H1 (cell line): Measurements from ENCODE around the gene VIM. TPM values are rescaled to one million over a fixed set of nuclear protein-coding genes. Genes with fewer than 3 reads are reported as not detected.

ENCODE experiments used
- CTCF ChIA-PET: fragments of 300-600 bp; sonication (Branson Sonifier 250); formaldehyde crosslinking; loops from one replicate; lab custom pipeline; 2021; ENCODE audit not compliant: partially characterized antibody; lab: Charles Lee
- POLR2A ChIA-PET: fragments of 300-600 bp; sonication (Branson Sonifier 250); formaldehyde crosslinking; loops from one replicate; lab custom pipeline; 2021; ENCODE audit warnings: inconsistent platforms; ENCODE audit not compliant: partially characterized antibody; lab: Charles Lee
- DNase-seq, 2 experiments: peaks; one replicate each; pipeline versions ENCODE4 v3.0.0 to v3.0.0-alpha.2; 2010 to 2022; ENCODE audit warnings: low spot score in 2 of 2, low read depth in 1 of 2, mixed read lengths in 1 of 2
- FAIRE-seq: peaks from 2 replicates; lab custom pipeline; 2011; peaks lifted over from hg19 to GRCh38; lab: Jason Lieb, UNC
- H2AFZ ChIP-seq: 2 replicates; pipeline ENCODE4 v1.8.1; 2012; ENCODE audit warnings: low read length, inconsistent platforms
- H2AK5ac ChIP-seq: 2 replicates; pipeline ENCODE4 v1.6.1; 2013; ENCODE audit warnings: low read depth, low read length
- H2BK120ac ChIP-seq: replicated peaks from 2 replicates; pipeline ENCODE3; 2013; ENCODE audit warnings: low read depth, low read length, inconsistent platforms
- H2BK12ac ChIP-seq: 2 replicates; pipeline ENCODE4 v1.6.1; 2013; ENCODE audit warnings: low read depth, low read length
- H2BK15ac ChIP-seq: 2 replicates; pipeline ENCODE4 v1.6.1; 2013; ENCODE audit warnings: low read length
- H2BK20ac ChIP-seq: 2 replicates; pipeline ENCODE4 v1.6.1; 2013; ENCODE audit warnings: low read length
- H2BK5ac ChIP-seq: 2 replicates; pipeline ENCODE4 v1.6.1; 2013; ENCODE audit warnings: low read depth, low read length
- H3K14ac ChIP-seq: 2 replicates; pipeline ENCODE4 v1.6.1; 2013; ENCODE audit warnings: inconsistent platforms; ENCODE audit not compliant: insufficient read length
- H3K18ac ChIP-seq: 2 replicates; pipeline ENCODE4 v1.6.1; 2013; ENCODE audit warnings: low read length; ENCODE audit errors: extremely low read depth
- H3K23ac ChIP-seq: 2 replicates; pipeline ENCODE4 v1.6.1; 2013; ENCODE audit warnings: inconsistent platforms; ENCODE audit not compliant: insufficient read length
- H3K23me2 ChIP-seq: 2 replicates; pipeline ENCODE4 v1.6.1; 2013; ENCODE audit warnings: low read depth, low read length
- H3K27ac ChIP-seq: 2 replicates; pipeline ENCODE4 v1.6.1; 2011; ENCODE audit warnings: low read depth, low read length, inconsistent platforms
- H3K27me3 ChIP-seq, 4 experiments: replicated peaks in 1 of 4; 1 replicate in 1 of 4; 2 replicates in 3 of 4; pipeline versions ENCODE4 v1.6.1 to v1.8.1; 2011 to 2013; ENCODE audit warnings: low read length in 3 of 4, mild to moderate bottlenecking in 3 of 4, inconsistent platforms in 2 of 4, mixed read lengths in 2 of 4, moderate library complexity in 1 of 4; ENCODE audit not compliant: control insufficient read depth in 3 of 4, insufficient read depth in 3 of 4; ENCODE audit errors: extremely low read depth in 1 of 4
- H3K36me3 ChIP-seq, 4 experiments: 2 replicates each; pipeline versions ENCODE4 v1.6.1 to v1.8.1; 2011 to 2013; ENCODE audit warnings: mild to moderate bottlenecking in 4 of 4, low read length in 3 of 4, moderate library complexity in 2 of 4, control low read depth in 1 of 4, inconsistent platforms in 1 of 4; ENCODE audit not compliant: insufficient read depth in 4 of 4, control insufficient read depth in 2 of 4
- H3K4ac ChIP-seq: replicated peaks from 2 replicates; pipeline ENCODE3; 2013; ENCODE audit warnings: low read length, low read depth, mixed read lengths, inconsistent platforms; ENCODE audit not compliant: insufficient read length
- H3K4me1 ChIP-seq, 4 experiments: replicated peaks in 1 of 4; 1 replicate in 1 of 4; 2 replicates in 3 of 4; pipeline versions ENCODE4 v1.6.1 to v1.8.1; 2011 to 2013; ENCODE audit warnings: low read length in 3 of 4, inconsistent platforms in 2 of 4, mixed read lengths in 1 of 4; ENCODE audit not compliant: insufficient read depth in 4 of 4, control insufficient read depth in 3 of 4
- H3K4me2 ChIP-seq, 2 experiments: 2 replicates each; pipeline versions ENCODE4 v1.6.1 to v1.8.1; 2011 to 2013; ENCODE audit warnings: low read depth in 2 of 2, low read length in 2 of 2, control low read depth in 1 of 2, inconsistent platforms in 1 of 2, mild to moderate bottlenecking in 1 of 2; ENCODE audit not compliant: insufficient read depth in 1 of 2
- H3K4me3 ChIP-seq, 4 experiments: fragments of 200-600, 300-600 bp in 1 of 4; sonication (generic), shearing (Covaris generic), sonication (Bioruptor Twin) in 1 of 4; 2 replicates each; pipeline versions ENCODE4 v1.5.1 to v1.8.1; 2011 to 2016; ENCODE audit warnings: low read length in 4 of 4, low read depth in 3 of 4, control low read depth in 2 of 4, inconsistent platforms in 2 of 4, mild to moderate bottlenecking in 2 of 4, mixed read lengths in 1 of 4, moderate library complexity in 1 of 4; ENCODE audit not compliant: insufficient read depth in 2 of 4; ENCODE audit errors: extremely low read depth in 1 of 4
- H3K56ac ChIP-seq: replicated peaks from 2 replicates; pipeline ENCODE3; 2013; ENCODE audit warnings: low read depth, mild to moderate bottlenecking, mixed read lengths, low read length, inconsistent platforms; ENCODE audit not compliant: insufficient read length
- H3K79me1 ChIP-seq: 2 replicates; pipeline ENCODE4 v1.6.1; 2013; ENCODE audit warnings: low read depth, low read length, control low read depth
- H3K79me2 ChIP-seq, 2 experiments: 2 replicates each; pipeline versions ENCODE4 v1.6.1 to v1.8.1; 2012 to 2013; ENCODE audit warnings: low read length in 2 of 2, mild to moderate bottlenecking in 2 of 2, inconsistent platforms in 1 of 2; ENCODE audit not compliant: insufficient read depth in 2 of 2, control insufficient read depth in 1 of 2
- H3K9ac ChIP-seq, 4 experiments: replicated peaks in 1 of 4; 1 replicate in 1 of 4; 2 replicates in 3 of 4; pipeline versions ENCODE4 v1.6.1 to v1.8.1; 2011 to 2013; ENCODE audit warnings: low read depth in 3 of 4, low read length in 3 of 4, control low read depth in 2 of 4, mild to moderate bottlenecking in 2 of 4, moderate library complexity in 2 of 4, inconsistent platforms in 1 of 4; ENCODE audit errors: extremely low read depth in 1 of 4
- H3K9me3 ChIP-seq, 2 experiments: 2 replicates each; pipeline versions ENCODE4 v1.6.1 to v1.8.1; 2012 to 2013; ENCODE audit warnings: mild to moderate bottlenecking in 2 of 2, moderate library complexity in 2 of 2, control low read depth in 1 of 2, inconsistent platforms in 1 of 2, low read depth in 1 of 2, low read length in 1 of 2, mixed read lengths in 1 of 2; ENCODE audit not compliant: insufficient read depth in 2 of 2
- H4K20me1 ChIP-seq, 2 experiments: replicated peaks in 1 of 2; 2 replicates each; pipeline versions ENCODE3 to v1.8.1; 2011 to 2013; ENCODE audit warnings: inconsistent platforms in 2 of 2, low read length in 2 of 2, mild to moderate bottlenecking in 1 of 2; ENCODE audit not compliant: insufficient read depth in 2 of 2, control insufficient read depth in 1 of 2
- H4K5ac ChIP-seq: 2 replicates; pipeline ENCODE4 v1.6.1; 2013; ENCODE audit warnings: low read length, low read depth, mixed read lengths, inconsistent platforms; ENCODE audit not compliant: insufficient read length
- H4K8ac ChIP-seq: 2 replicates; pipeline ENCODE4 v1.8.0; 2013; ENCODE audit warnings: mild to moderate bottlenecking, moderate library complexity, low read length, inconsistent platforms; ENCODE audit not compliant: insufficient read depth; ENCODE audit errors: extremely low read depth
- H4K91ac ChIP-seq: replicated peaks from 2 replicates; pipeline ENCODE3; 2013; ENCODE audit warnings: low read length, mixed read lengths, inconsistent platforms; ENCODE audit not compliant: insufficient read length
- CEBPB ChIP-seq: IDR thresholded peaks from 2 replicates; pipeline ENCODE4 v1.6.1; 2012; ENCODE audit warnings: low read depth, low read length
- EP300 ChIP-seq, 2 experiments: IDR thresholded peaks; 1 replicate in 1 of 2; 2 replicates in 1 of 2; pipeline ENCODE4 v1.6.1; 2011 to 2012; ENCODE audit warnings: low read depth in 2 of 2, low read length in 2 of 2, mild to moderate bottlenecking in 2 of 2, borderline replicate concordance in 1 of 2, inconsistent platforms in 1 of 2, moderate library complexity in 1 of 2
- JUND ChIP-seq: IDR thresholded peaks from 2 replicates; pipeline ENCODE4 v1.6.1; 2011; ENCODE audit warnings: mild to moderate bottlenecking, improper control_type of control experiment, low read length
- KDM4A ChIP-seq: IDR thresholded peaks from one replicate; pipeline ENCODE4 v1.7.1; 2012; ENCODE audit warnings: low read depth, mild to moderate bottlenecking, moderate library complexity, low read length, inconsistent platforms; ENCODE audit not compliant: severe bottlenecking
- KDM5A ChIP-seq: fragments of 200-600 bp; IDR thresholded peaks from 2 replicates; pipeline ENCODE4 v1.7.1; 2012; ENCODE audit warnings: mild to moderate bottlenecking, low read length, inconsistent platforms, mixed read lengths
- MAFK ChIP-seq: IDR thresholded peaks from 2 replicates; pipeline ENCODE4 v1.6.1; 2012; ENCODE audit warnings: low read depth, mild to moderate bottlenecking, improper control_type of control experiment, low read length
- RXRA ChIP-seq: IDR thresholded peaks from 2 replicates; pipeline ENCODE4 v1.6.1; 2011; ENCODE audit warnings: low read depth, mild to moderate bottlenecking, low read length, moderate library complexity; ENCODE audit not compliant: insufficient read depth
- WGBS, 2 experiments: shearing (Covaris generic) in 1 of 2; methylation state at CpG; one replicate each; pipeline versions ENCODE4 v1.1.6 to v1.1.7; 2013 to 2015; ENCODE audit warnings: low lambda C conversion rate in 2 of 2, mixed read lengths in 2 of 2, inconsistent platforms in 1 of 2, low coverage in 1 of 2, missing lambda C conversion rate in 1 of 2; ENCODE audit not compliant: insufficient replicate concordance in 2 of 2, insufficient coverage in 1 of 2, insufficient read length in 1 of 2; ENCODE audit errors: extremely low coverage in 1 of 2, missing lambda C conversion rate in 1 of 2; 5-methylcytosine and 5-hydroxymethylcytosine counted together
- polyA plus RNA-seq, 7 experiments: library from polyadenylated mRNA; depleted of rRNA in 3 of 7; stranded (reverse) in 5 of 7; unstranded in 2 of 7; fragments of >200 nt in 5 of 7; fragments of 200-250 nt in 2 of 7; gene quantifications; 1 replicate in 5 of 7; 2 replicates in 1 of 7; 4 replicates in 1 of 7; pipeline versions ENCODE4 v1.2.1 to v1.2.3, GENCODE V29; 2011 to 2013; ENCODE audit warnings: missing spikeins in 2 of 7, mixed read lengths in 2 of 7
- total RNA-seq: library from RNA; stranded (reverse); fragmentation: NEBNext Ultra II Directional; extraction: Animal tissue kit (Norgen Biotek cat#: 25700); gene quantifications from 2 replicates; pipeline ENCODE4 v1.2.1, GENCODE V29; 2021

Gene VIM
- total and polyA plus RNA-seq, 2 of the 8 experiments (the other 6 are each of a cell fraction or from before 2014, with no cell fraction given): 347 to 372 TPM

DNA sequence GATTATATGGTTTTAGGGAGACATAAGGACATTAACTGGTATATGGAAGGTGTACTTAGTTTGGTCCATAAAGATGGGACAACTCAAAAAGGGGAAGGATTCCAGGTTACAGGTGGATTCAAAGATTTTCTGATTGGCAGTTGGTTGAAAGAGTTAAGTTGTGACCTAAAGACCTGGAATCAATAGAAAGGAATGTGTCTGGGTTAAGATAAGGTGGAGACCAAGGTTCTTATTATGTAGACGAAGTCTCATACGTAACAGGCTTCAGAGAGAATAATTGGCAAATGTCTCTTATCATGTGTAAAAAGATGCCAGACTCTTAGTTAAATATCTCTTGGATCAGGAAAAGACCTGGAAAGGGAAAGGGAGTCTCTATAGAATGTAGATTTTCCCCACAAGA, 25.5 kb upstream of the VIM start:
- Histone ChIP-seq H3K27me3 (no peaks in the 10 kb centered on the region), H2AK5ac (no peak overlapping the region), H3K23me2 (peaks cover 7% of the 10 kb centered on the region; the same call in 1 of the 2 replicates), H3K4me2 (peak overlapping the region in 1 of 2 experiments; percentile 86; a peak in 1 of 4 replicates), H2AFZ (peak overlapping the region; percentile 47; the same call in 1 of the 2 replicates), H3K4me3 (no peak overlapping the region), H2BK15ac (no peak overlapping the region; the same call in 1 of the 2 replicates), H2BK12ac (0 out of 2 replicates have a peak overlapping the region, but pooled peaks have one; percentile 12), H3K14ac (no peak overlapping the region), H2BK120ac (no peak overlapping the region), H3K79me2 (peaks cover 0 to 21% of the 10 kb centered on the region in 2 experiments; a peak in 2 of 4 replicates), H4K20me1 (no peaks in the 10 kb centered on the region), H3K27ac (peak overlapping the region; percentile 83), H4K8ac (no peak overlapping the region; the same call in 1 of the 2 replicates), H3K23ac (no peak overlapping the region), H3K4me1 (peaks cover 0 to 12% (median 7%) of the 10 kb centered on the region in 4 experiments; a peak in 4 of 7 replicates), H3K56ac (no peak overlapping the region), H2BK5ac (no peak overlapping the region), H4K5ac (peak overlapping the region; percentile 29), H3K9ac (no peak overlapping the region), H3K36me3 (no peaks in the 10 kb centered on the region), H2BK20ac (no peak overlapping the region), H3K18ac (no peak overlapping the region), H3K4ac (no peak overlapping the region), H3K79me1 (no peaks in the 10 kb centered on the region), H3K9me3 (no peaks in the 10 kb centered on the region), H4K91ac (no peak overlapping the region)
- FAIRE-seq: no peak
- DNase-seq: no peak
- ChIA-PET POLR2A (interaction anchor here (1.3 to 5.2 kb wide), 7 partner anchors 9 to 64 kb away, joined by 3 to 46 read pairs (median 11); partner anchors contain the start of gene VIM), CTCF (no interaction called here)
- 94% methylated on average over 2 of the region's 2 CpGs; no CpG with 5 or more reads in 1 of the 2 experiments for WGBS, 2 experiments
- TF ChIP-seq KDM4A (no peak), EP300 (IDR thresholded peaks at IDR 0.05; ENCODE audit: borderline replicate concordance in 1 of 2, low read depth in 2 of 2, low read length in 2 of 2) (no peak), JUND (no peak), KDM5A (no peak), MAFK (no peak), RXRA (no peak), CEBPB (no peak)
